Parathyroid adenoma (tissue), 2 donors: ENCODE data around the gene MGAT1.

Experiments used
- H2AFZ ChIP-seq: fragments of 300-600 bp; sonication (generic); one replicate; pipeline ENCODE4 v1.7.0; 2017; ENCODE audit warnings: antibody characterized with exemption, mild to moderate bottlenecking
- H3K27ac ChIP-seq: fragments of 300-600 bp; sonication (generic); one replicate; pipeline ENCODE4 v1.7.0; 2017
- H3K27me3 ChIP-seq: fragments of 300-600 bp; sonication (generic); one replicate; pipeline ENCODE4 v1.7.0; 2017; ENCODE audit warnings: low read length; ENCODE audit not compliant: control insufficient read depth, insufficient read depth
- H3K36me3 ChIP-seq: fragments of 300-600 bp; sonication (generic); one replicate; pipeline ENCODE4 v1.7.0; 2017; ENCODE audit warnings: low read length; ENCODE audit not compliant: control insufficient read depth, insufficient read depth
- H3K4me1 ChIP-seq: fragments of 300-600 bp; sonication (generic); one replicate; pipeline ENCODE4 v1.7.0; 2017; ENCODE audit warnings: control low read depth
- H3K4me2 ChIP-seq: fragments of 300-600 bp; sonication (generic); one replicate; pipeline ENCODE4 v1.7.0; 2017; ENCODE audit warnings: low read length
- H3K4me3 ChIP-seq: fragments of 300-600 bp; sonication (generic); one replicate; pipeline ENCODE4 v1.7.0; 2017; ENCODE audit warnings: low read depth, low read length
- H3K79me2 ChIP-seq: fragments of 300-600 bp; sonication (generic); one replicate; pipeline ENCODE4 v1.7.0; 2017; ENCODE audit warnings: control low read depth
- H3K9ac ChIP-seq: fragments of 300-600 bp; sonication (generic); one replicate; pipeline ENCODE4 v1.7.0; 2017; ENCODE audit warnings: mild to moderate bottlenecking
- H3K9me3 ChIP-seq: fragments of 300-600 bp; sonication (generic); one replicate; pipeline ENCODE4 v1.7.0; 2017; ENCODE audit warnings: low read length; ENCODE audit not compliant: control insufficient read depth
- CTCF ChIP-seq: fragments of 300-600 bp; sonication (generic); IDR thresholded peaks from one replicate; pipeline ENCODE4 v1.7.0; 2017; ENCODE audit warnings: antibody characterized with exemption, mild to moderate bottlenecking
- donor health status: primary hyperparathyroidism.

Gene MGAT1

GRCh38 chr5:180786531-180787398, 15.8 kb downstream of the MGAT1 start:
- H3K9ac ChIP-seq, result no peak overlapping the region

GRCh38 chr5:180785794-180786221, 16.8 kb downstream of the MGAT1 start:
- Histone ChIP-seq H3K4me2 (no peak overlapping the region), H3K36me3 (no peaks in the 10 kb centered on the region), H3K9me3 (no peaks in the 10 kb centered on the region), H2AFZ (no peak overlapping the region), H3K27me3 (no peaks in the 10 kb centered on the region), H3K79me2 (peaks cover 7% of the 10 kb centered on the region), H3K4me1 (no peaks in the 10 kb centered on the region), H3K27ac (no peak overlapping the region), H3K4me3 (no peak overlapping the region), H3K9ac (no peak overlapping the region)
- TF ChIP-seq CTCF, result no peak

More at GRCh38 chr5:180786531-180787398, 15.8 kb downstream of the MGAT1 start:
- Histone ChIP-seq H3K27me3 (no peaks in the 10 kb centered on the region), H3K27ac (peak overlapping the region; percentile 27), H3K79me2 (peaks cover 16% of the 10 kb centered on the region), H3K36me3 (no peaks in the 10 kb centered on the region), H3K4me3 (no peak overlapping the region), H2AFZ (no peak overlapping the region), H3K4me1 (no peaks in the 10 kb centered on the region), H3K9me3 (no peaks in the 10 kb centered on the region), H3K4me2 (no peak overlapping the region)
- TF ChIP-seq CTCF, result no peak

- H2AFZ ChIP-seq, result no peak overlapping the region
- no peak overlapping the region for H3K4me3 ChIP-seq
- peaks cover 2% of the 10 kb centered on the region for H3K79me2 ChIP-seq
- no peak overlapping the region for H3K27ac ChIP-seq
- H3K9ac ChIP-seq, result no peak overlapping the region
- TF ChIP-seq CTCF, result no peak
- H3K4me2 ChIP-seq, result no peak overlapping the region
- H3K36me3 ChIP-seq, result no peaks in the 10 kb centered on the region
- H3K27me3 ChIP-seq, result no peaks in the 10 kb centered on the region
- no peaks in the 10 kb centered on the region for H3K9me3 ChIP-seq
- H3K4me1 ChIP-seq, result no peaks in the 10 kb centered on the region
Observed at GRCh38 chr5:180785121-180785781, 17.4 kb downstream of the MGAT1 start.

GRCh38 chr5:180784497-180785097, 18.0 kb downstream of the MGAT1 start:
- Histone ChIP-seq H3K9me3 (no peaks in the 10 kb centered on the region), H3K36me3 (no peaks in the 10 kb centered on the region), H3K4me3 (no peak overlapping the region), H3K27me3 (no peaks in the 10 kb centered on the region), H3K9ac (no peak overlapping the region), H2AFZ (no peak overlapping the region), H3K27ac (no peak overlapping the region), H3K4me2 (no peak overlapping the region), H3K79me2 (no peaks in the 10 kb centered on the region), H3K4me1 (no peaks in the 10 kb centered on the region)
- peak; percentile 79 for TF ChIP-seq CTCF
